Fibroblast of lung (primary cell): ENCODE data around the gene PGR. TPM values are rescaled to one million over a fixed set of nuclear protein-coding genes. Genes with fewer than 3 reads are reported as not detected.

Source experiments
- DNase-seq, 2 donors: peaks; one replicate each; pipeline versions ENCODE4 v3.0.0 to v3.0.0-alpha.2; 2010; ENCODE audit warnings: low read depth in 2 of 2
- H2AFZ ChIP-seq: 2 replicates; pipeline ENCODE4 v1.5.1; 2012; ENCODE audit warnings: low read length, control low read depth, inconsistent platforms
- H3K27ac ChIP-seq: 2 replicates; pipeline ENCODE4 v1.5.1; 2011; ENCODE audit warnings: low read length, control low read depth; ENCODE audit not compliant: insufficient read depth
- H3K27me3 ChIP-seq: 2 replicates; pipeline ENCODE4 v1.5.1; 2011; ENCODE audit warnings: mild to moderate bottlenecking, low read length; ENCODE audit not compliant: control insufficient read depth, insufficient read depth
- H3K36me3 ChIP-seq: 2 replicates; pipeline ENCODE4 v1.5.1; 2011; ENCODE audit warnings: low read length; ENCODE audit not compliant: control insufficient read depth, insufficient read depth
- H3K4me1 ChIP-seq: 2 replicates; pipeline ENCODE4 v1.5.1; 2011; ENCODE audit warnings: low read length; ENCODE audit not compliant: control insufficient read depth, insufficient read depth; ENCODE audit errors: extremely low read depth
- H3K4me2 ChIP-seq: 2 replicates; pipeline ENCODE4 v1.5.1; 2011; ENCODE audit warnings: low read length, control low read depth; ENCODE audit not compliant: insufficient read depth; ENCODE audit errors: extremely low read depth
- H3K4me3 ChIP-seq, 4 experiments: fragments of 200-600 bp in 1 of 4; sonication (generic) in 1 of 4; replicated peaks in 1 of 4; 2 replicates each; pipeline ENCODE4 v1.5.1; 2011 to 2016; ENCODE audit warnings: low read length in 4 of 4, low read depth in 3 of 4, mild to moderate bottlenecking in 3 of 4, control low read depth in 2 of 4, inconsistent platforms in 1 of 4, mixed read lengths in 1 of 4; ENCODE audit not compliant: insufficient read depth in 1 of 4; ENCODE audit errors: control extremely low read depth in 1 of 4
- H3K79me2 ChIP-seq: 2 replicates; pipeline ENCODE4 v1.5.1; 2012; ENCODE audit warnings: mild to moderate bottlenecking, low read length, inconsistent platforms; ENCODE audit not compliant: control insufficient read depth, insufficient read depth
- H3K9ac ChIP-seq: 2 replicates; pipeline ENCODE4 v1.5.1; 2011; ENCODE audit warnings: mild to moderate bottlenecking, low read length, control low read depth; ENCODE audit not compliant: insufficient read depth
- H3K9me3 ChIP-seq: 2 replicates; pipeline ENCODE4 v1.5.1; 2012; ENCODE audit warnings: low read depth, low read length; ENCODE audit not compliant: control insufficient read depth, insufficient read depth
- H4K20me1 ChIP-seq: 2 replicates; pipeline ENCODE4 v1.5.1; 2011; ENCODE audit warnings: low read length; ENCODE audit not compliant: control insufficient read depth, insufficient read depth; ENCODE audit errors: extremely low read depth
- EZH2 ChIP-seq: IDR thresholded peaks from 2 replicates; pipeline ENCODE4 v1.5.1; 2012; ENCODE audit warnings: low read length, control low read depth, mild to moderate bottlenecking; ENCODE audit errors: missing control alignments
- polyA plus RNA-seq, 2 donors: library from polyadenylated mRNA; depleted of rRNA in 1 of 2; stranded (reverse) in 1 of 2; unstranded in 1 of 2; fragments of >200 nt; gene quantifications; 2 replicates each; pipeline ENCODE4 v1.2.1, GENCODE V29; 2011 to 2012; ENCODE audit warnings: missing spikeins in 1 of 2
- total RNA-seq: library from RNA; depleted of rRNA; stranded (reverse); fragments of >200 nt; gene quantifications from 2 replicates; pipeline ENCODE4 v1.2.1, GENCODE V29; 2014
- TF ChIP-seq, protein P1 (sequence below), 2 donors: IDR thresholded peaks in 1 of 2; conservative IDR thresholded peaks in 1 of 2; 1 replicate in 1 of 2; 2 replicates in 1 of 2; pipeline ENCODE4 v1.5.1; 2011 to 2012; ENCODE audit warnings: low read length in 2 of 2, control low read depth in 1 of 2, inconsistent platforms in 1 of 2, low read depth in 1 of 2, mild to moderate bottlenecking in 1 of 2

The PGR gene
- total and polyA plus RNA-seq, 2 donors (not counting 1 experiment from before 2014, with no cell fraction given), result 0.19 to 2.0 TPM

DNA sequence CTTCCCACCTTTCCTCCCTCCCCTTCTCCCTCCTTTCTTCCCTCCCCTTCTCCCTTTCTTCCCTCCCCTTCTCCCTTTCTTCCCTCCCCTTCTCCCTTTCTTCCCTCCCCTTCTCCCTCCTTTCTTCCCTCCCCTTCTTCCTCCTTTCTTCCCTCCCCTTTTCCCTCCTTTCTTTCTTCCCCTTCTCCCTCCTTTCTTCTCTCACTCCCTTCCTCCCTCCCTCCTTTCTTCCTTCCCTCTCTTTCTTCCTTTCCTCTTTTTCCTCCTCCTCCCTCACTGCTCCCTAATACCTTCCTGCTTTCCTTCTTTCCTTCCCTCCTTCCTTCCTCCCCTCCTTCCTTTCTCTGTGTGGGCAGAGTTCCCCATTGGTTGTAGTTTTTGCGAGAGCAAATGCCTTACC is 76.1 kb downstream of the PGR start:
- Histone ChIP-seq H3K9me3 (no peaks in the 10 kb centered on the region), H3K36me3 (no peaks in the 10 kb centered on the region), H3K9ac (no peak overlapping the region), H3K27ac (no peak overlapping the region), H3K4me1 (no peaks in the 10 kb centered on the region), H2AFZ (no peak overlapping the region), H3K79me2 (no peaks in the 10 kb centered on the region), H3K4me3 (no peak overlapping the region), H3K4me2 (no peak overlapping the region), H3K27me3 (no peaks in the 10 kb centered on the region), H4K20me1 (no peaks in the 10 kb centered on the region)
- no peak for DNase-seq
- no peak for TF ChIP-seq EZH2
- TF ChIP-seq, protein P1, sequence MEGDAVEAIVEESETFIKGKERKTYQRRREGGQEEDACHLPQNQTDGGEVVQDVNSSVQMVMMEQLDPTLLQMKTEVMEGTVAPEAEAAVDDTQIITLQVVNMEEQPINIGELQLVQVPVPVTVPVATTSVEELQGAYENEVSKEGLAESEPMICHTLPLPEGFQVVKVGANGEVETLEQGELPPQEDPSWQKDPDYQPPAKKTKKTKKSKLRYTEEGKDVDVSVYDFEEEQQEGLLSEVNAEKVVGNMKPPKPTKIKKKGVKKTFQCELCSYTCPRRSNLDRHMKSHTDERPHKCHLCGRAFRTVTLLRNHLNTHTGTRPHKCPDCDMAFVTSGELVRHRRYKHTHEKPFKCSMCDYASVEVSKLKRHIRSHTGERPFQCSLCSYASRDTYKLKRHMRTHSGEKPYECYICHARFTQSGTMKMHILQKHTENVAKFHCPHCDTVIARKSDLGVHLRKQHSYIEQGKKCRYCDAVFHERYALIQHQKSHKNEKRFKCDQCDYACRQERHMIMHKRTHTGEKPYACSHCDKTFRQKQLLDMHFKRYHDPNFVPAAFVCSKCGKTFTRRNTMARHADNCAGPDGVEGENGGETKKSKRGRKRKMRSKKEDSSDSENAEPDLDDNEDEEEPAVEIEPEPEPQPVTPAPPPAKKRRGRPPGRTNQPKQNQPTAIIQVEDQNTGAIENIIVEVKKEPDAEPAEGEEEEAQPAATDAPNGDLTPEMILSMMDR (conservative IDR thresholded peaks at IDR 0.05 in 1 of 2, IDR thresholded peaks at IDR 0.05 in 1 of 2; ENCODE audit: low read depth in 1 of 2, low read length in 2 of 2), result no peak

DNA sequence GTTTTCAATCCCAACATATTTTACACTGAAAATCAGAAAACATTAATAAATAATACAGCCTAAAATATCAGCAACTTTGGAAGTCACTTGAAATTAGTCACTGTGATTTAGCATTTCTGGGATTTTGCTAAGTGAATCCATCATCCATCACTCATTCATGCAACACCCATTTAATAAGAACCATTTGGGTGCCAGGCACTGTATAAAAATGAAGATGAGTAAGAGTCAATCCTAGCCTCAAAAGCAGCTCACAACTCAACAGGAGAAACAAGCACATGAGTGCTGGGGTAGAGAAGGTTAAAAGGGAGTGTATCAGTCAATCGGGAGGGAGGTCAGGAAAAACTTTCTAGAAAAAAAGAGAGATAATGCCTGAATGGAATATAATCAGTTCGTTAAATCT is 77.9 kb downstream of the PGR start:
- Histone ChIP-seq H3K9ac (no peak overlapping the region), H3K79me2 (no peaks in the 10 kb centered on the region), H3K4me2 (no peak overlapping the region), H3K9me3 (no peaks in the 10 kb centered on the region), H3K36me3 (no peaks in the 10 kb centered on the region), H3K4me3 (no peak overlapping the region), H4K20me1 (no peaks in the 10 kb centered on the region), H3K27ac (no peak overlapping the region), H3K27me3 (no peaks in the 10 kb centered on the region), H3K4me1 (no peaks in the 10 kb centered on the region), H2AFZ (no peak overlapping the region)
- TF ChIP-seq, protein P1 (conservative IDR thresholded peaks at IDR 0.05 in 1 of 2, IDR thresholded peaks at IDR 0.05 in 1 of 2; ENCODE audit: low read depth in 1 of 2, low read length in 2 of 2), result no peak
- no peak for TF ChIP-seq EZH2
- no peak for DNase-seq

DNA sequence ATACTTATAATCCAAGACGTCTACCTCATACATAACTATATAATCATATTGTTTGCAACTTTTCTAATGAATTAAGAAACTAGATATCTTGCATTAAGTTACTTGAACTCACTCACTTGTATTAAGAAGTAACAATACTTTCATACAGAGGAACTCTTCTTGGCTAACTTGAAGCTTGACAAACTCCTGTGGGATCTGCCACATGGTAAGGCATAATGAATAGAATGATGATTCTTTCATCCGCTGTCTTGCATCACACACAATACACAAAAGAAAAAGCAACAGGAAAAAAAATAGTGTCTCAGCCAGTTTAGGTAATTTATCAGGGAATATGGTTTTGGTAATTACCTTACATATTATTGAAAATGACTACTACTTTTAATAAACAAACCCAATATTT is 79.8 kb downstream of the PGR start:
- Histone ChIP-seq H3K36me3 (no peaks in the 10 kb centered on the region), H3K4me2 (no peak overlapping the region), H3K4me3 (no peak overlapping the region), H3K9ac (no peak overlapping the region), H3K9me3 (no peaks in the 10 kb centered on the region), H4K20me1 (no peaks in the 10 kb centered on the region), H3K27ac (no peak overlapping the region), H3K4me1 (no peaks in the 10 kb centered on the region), H3K27me3 (no peaks in the 10 kb centered on the region), H3K79me2 (no peaks in the 10 kb centered on the region), H2AFZ (no peak overlapping the region)
- DNase-seq, result no peak
- TF ChIP-seq EZH2, result no peak
- TF ChIP-seq, protein P1 (conservative IDR thresholded peaks at IDR 0.05 in 1 of 2, IDR thresholded peaks at IDR 0.05 in 1 of 2; ENCODE audit: low read depth in 1 of 2, low read length in 2 of 2), result no peak
